H1 (cell line): ENCODE measurements around the gene TNIK.

ENCODE experiments used
- BACH1 ChIP-seq: IDR thresholded peaks from 2 replicates; pipeline ENCODE4 v1.6.1; 2012; ENCODE audit warnings: low read length, improper control_type of control experiment
- CREB1 ChIP-seq: IDR thresholded peaks from 2 replicates; pipeline ENCODE4 v1.6.1; 2012; ENCODE audit warnings: inconsistent platforms
- CTCF ChIP-seq, 3 experiments: IDR thresholded peaks; 1 replicate in 2 of 3; 2 replicates in 1 of 3; pipeline versions ENCODE4 v1.5.1 to v1.6.1; 2011; ENCODE audit warnings: low read length in 3 of 3, mild to moderate bottlenecking in 3 of 3, inconsistent platforms in 2 of 3, low read depth in 1 of 3, moderate library complexity in 1 of 3; ENCODE audit not compliant: insufficient read depth in 1 of 3; ENCODE audit errors: control extremely low read depth in 1 of 3
- EZH2 ChIP-seq: fragments of 200-600 bp; sonication (generic); IDR thresholded peaks from 2 replicates; pipeline ENCODE4 v1.7.1; 2012; ENCODE audit warnings: low read depth, mild to moderate bottlenecking, moderate library complexity, low read length, inconsistent platforms; ENCODE audit not compliant: severe bottlenecking
- GABPA ChIP-seq: IDR thresholded peaks from 2 replicates; pipeline ENCODE4 v1.6.1; 2011; ENCODE audit warnings: mild to moderate bottlenecking, low read length, moderate library complexity, borderline replicate concordance; ENCODE audit not compliant: insufficient read depth
- MAX ChIP-seq: IDR thresholded peaks from 2 replicates; pipeline ENCODE4 v1.6.1; 2012; ENCODE audit warnings: inconsistent platforms
- POLR2A ChIP-seq, 2 experiments: IDR thresholded peaks; 1 replicate in 1 of 2; 2 replicates in 1 of 2; pipeline ENCODE4 v1.6.1; 2011; ENCODE audit warnings: low read depth in 2 of 2, low read length in 2 of 2, mild to moderate bottlenecking in 2 of 2; ENCODE audit errors: control extremely low read depth in 1 of 2
- RAD21 ChIP-seq, 2 experiments: IDR thresholded peaks in 1 of 2; conservative IDR thresholded peaks in 1 of 2; 2 replicates each; pipeline ENCODE4 v1.6.1; 2011; ENCODE audit warnings: low read depth in 2 of 2, low read length in 2 of 2, improper control_type of control experiment in 1 of 2, inconsistent platforms in 1 of 2, mild to moderate bottlenecking in 1 of 2, moderate library complexity in 1 of 2
- USF2 ChIP-seq: IDR thresholded peaks from 2 replicates; pipeline ENCODE4 v1.6.1; 2011; ENCODE audit warnings: low read length, improper control_type of control experiment
- ZNF274 ChIP-seq: IDR thresholded peaks from 2 replicates; pipeline ENCODE4 v1.7.0; 2012; ENCODE audit warnings: low read length, borderline replicate concordance; ENCODE audit errors: extremely low read depth

GRCh38 chr3:171133796-171134569 is 326.2 kb downstream of the TNIK start:
- TF ChIP-seq ZNF274, result no peak
- TF ChIP-seq USF2, result no peak
- no peak for TF ChIP-seq EZH2
- TF ChIP-seq BACH1, result no peak
- TF ChIP-seq CTCF (IDR thresholded peaks at IDR 0.05; ENCODE audit: control extremely low read depth in 1 of 3, insufficient read depth in 1 of 3, low read depth in 1 of 3, low read length in 3 of 3), result no peak
- TF ChIP-seq RAD21 (IDR thresholded peaks at IDR 0.05 in 1 of 2, conservative IDR thresholded peaks at IDR 0.05 in 1 of 2; ENCODE audit: low read depth in 2 of 2, low read length in 2 of 2), result no peak
- no peak for TF ChIP-seq POLR2A (IDR thresholded peaks at IDR 0.05; ENCODE audit: control extremely low read depth in 1 of 2, low read depth in 2 of 2, low read length in 2 of 2)
- no peak for TF ChIP-seq CREB1
- no peak for TF ChIP-seq GABPA
- no peak for TF ChIP-seq MAX
